ENCODE measurements around the gene TIGD4. TPM values are rescaled to one million over a fixed set of nuclear protein-coding genes. Genes with fewer than 3 reads are reported as not detected.

TIGD4 gene
- 0.08 TPM in 1 of 2 replicates, not detected in the other for total RNA-seq (ENCODE audit: low replicate concordance)

DNA sequence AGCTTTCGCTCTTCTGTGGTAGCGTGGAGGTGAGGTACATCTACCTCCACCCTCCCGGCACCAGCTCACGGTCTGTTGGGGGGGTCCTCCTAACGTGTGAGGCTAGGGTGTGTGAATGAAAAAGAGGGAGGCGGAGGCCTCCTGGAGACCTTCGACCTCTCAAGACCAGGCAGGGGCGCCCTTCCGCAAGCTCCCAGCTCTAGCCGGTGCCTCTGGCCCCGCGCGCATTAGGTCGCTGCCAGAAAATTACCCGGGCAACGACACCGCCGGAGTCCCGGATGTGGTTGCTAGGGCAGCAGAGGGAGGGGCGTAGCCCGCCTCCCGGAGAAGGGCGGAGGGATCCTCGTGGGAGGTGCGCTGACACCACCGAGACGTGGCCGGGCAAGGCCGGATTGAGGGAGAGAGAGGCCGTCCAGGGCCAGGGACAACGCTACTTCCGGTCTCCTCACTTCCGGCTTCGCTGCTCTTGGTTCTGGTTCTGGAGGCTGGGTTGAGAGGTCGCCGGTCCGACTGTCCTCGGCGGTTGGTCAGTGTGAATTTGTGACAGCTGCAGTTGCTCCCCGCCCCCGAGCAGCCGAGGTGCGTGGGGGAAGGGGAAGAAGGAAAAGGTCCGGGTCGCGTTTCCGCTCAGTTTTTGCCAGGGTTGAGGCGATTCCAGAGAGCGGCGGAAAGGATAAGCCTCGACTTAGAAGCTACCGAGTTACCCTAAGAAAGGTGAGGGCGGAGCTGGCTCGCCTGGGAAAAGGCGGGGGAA, at the start of gene TIGD4, which contains the start of gene ARFIP1:
TSS of gene TIGD4 (minus strand) at position 218 of the 754 bp plus-strand sequence. CDS start 8,726 bp downstream, outside the sequence.
TSS of gene ARFIP1 (plus strand) at position 442 of the 754 bp plus-strand sequence. CDS start 49,680 bp downstream, outside the sequence.

Other genes with a start within 250 kb of the TIGD4 start
- 66.3 and 191 TPM in 2 replicates for gene FBXW7, start 243.6 kb downstream of the TIGD4 start, total RNA-seq (ENCODE audit: low replicate concordance)
- 0.47 and 0.53 TPM in 2 replicates for gene TMEM154, start 99.7 kb downstream of the TIGD4 start, total RNA-seq (ENCODE audit: low replicate concordance)
- gene ARFIP1, start 224 bp upstream of the TIGD4 start, total RNA-seq (ENCODE audit: low replicate concordance): 23.5 and 37.6 TPM in 2 replicates
- under 0.01 and 0.12 TPM in 2 replicates for gene FHDC1, start 156.6 kb upstream of the TIGD4 start, total RNA-seq (ENCODE audit: low replicate concordance)